PC-9 (cell line): ENCODE measurements around the gene ATXN2L. TPM values are rescaled to one million over a fixed set of nuclear protein-coding genes. Genes with fewer than 3 reads are reported as not detected.

Experiments used
- BruUV-seq: library from RNA; stranded (reverse); fragments of 400-500 nt; replicated peaks from 2 replicates; lab custom pipeline; 2021; lab: Mats Ljungman, UMichigan
- CTCF ChIA-PET: fragments of 300-600 bp; sonication (Branson Sonifier 250); formaldehyde crosslinking; loops from one replicate; lab custom pipeline; 2022; ENCODE audit warnings: antibody characterized with exemption; lab: Charles Lee
- POLR2A ChIA-PET: fragments of 300-600 bp; sonication (Branson Sonifier 250); formaldehyde crosslinking; loops from one replicate; lab custom pipeline; 2022; ENCODE audit warnings: antibody characterized with exemption; ENCODE audit not compliant: unreplicated experiment; lab: Charles Lee
- DNase-seq, 2 experiments: peaks; one replicate each; pipeline versions ENCODE4 v3.0.0 to v3.0.0-alpha.2; 2015 to 2022; ENCODE audit warnings: mixed read lengths in 1 of 2
- H2AFZ ChIP-seq: fragments of 200-600 bp; sonication (generic); 2 replicates; pipeline ENCODE4 v1.8.1; 2017; ENCODE audit warnings: antibody characterized with exemption
- H3F3A ChIP-seq: fragments of 200-600 bp; sonication (generic); 2 replicates; pipeline ENCODE4 v1.8.1; 2017; ENCODE audit warnings: antibody characterized with exemption, mild to moderate bottlenecking, low read depth; ENCODE audit not compliant: insufficient read depth
- H3K27ac ChIP-seq: fragments of 200-600 bp; sonication (generic); 2 replicates; pipeline ENCODE4 v1.6.1; 2016; ENCODE audit warnings: mixed run types
- H3K27me3 ChIP-seq: fragments of 200-600 bp; sonication (generic); 2 replicates; pipeline ENCODE4 v1.6.1; 2016; ENCODE audit warnings: low read depth, mixed run types; ENCODE audit not compliant: insufficient read depth
- H3K36me3 ChIP-seq: fragments of 200-600 bp; sonication (generic); 2 replicates; pipeline ENCODE4 v1.6.1; 2016; ENCODE audit warnings: low read depth, mixed run types
- H3K4me1 ChIP-seq: fragments of 200-600 bp; sonication (generic); replicated peaks from 2 replicates; pipeline ENCODE4 v1.6.1; 2016; ENCODE audit warnings: mixed run types; ENCODE audit not compliant: insufficient read depth
- H3K4me2 ChIP-seq: fragments of 200-600 bp; sonication (generic); 2 replicates; pipeline ENCODE4 v1.6.1; 2017; ENCODE audit warnings: mixed run types
- H3K4me3 ChIP-seq: fragments of 200-600 bp; sonication (generic); 2 replicates; pipeline ENCODE4 v1.6.1; 2016; ENCODE audit warnings: mixed run types
- H3K79me2 ChIP-seq: fragments of 200-600 bp; sonication (generic); 2 replicates; pipeline ENCODE4 v1.6.1; 2017; ENCODE audit warnings: low read depth, mixed run types
- H3K9me2 ChIP-seq: fragments of 200-600 bp; sonication (generic); 2 replicates; pipeline ENCODE4 v1.8.1; 2017; ENCODE audit warnings: mild to moderate bottlenecking; ENCODE audit not compliant: insufficient read depth
- H3K9me3 ChIP-seq: fragments of 200-600 bp; sonication (generic); 2 replicates; pipeline ENCODE4 v1.8.1; 2016; ENCODE audit warnings: low read depth; ENCODE audit not compliant: insufficient read depth
- H4K20me1 ChIP-seq: fragments of 200-600 bp; sonication (generic); 2 replicates; pipeline ENCODE4 v1.8.1; 2017; ENCODE audit not compliant: insufficient read depth
- EZH2 ChIP-seq: fragments of 200-600 bp; sonication (generic); IDR thresholded peaks from 2 replicates; pipeline ENCODE4 v1.8.0; 2017; ENCODE audit warnings: antibody characterized with exemption, low read depth
- intact Hi-C: fragments of 100-400 bp; cut with micrococcal nuclease; formaldehyde crosslinking; loops from one replicate; pipeline ENCODE4 v1.10.0; 2022; ENCODE audit not compliant: unreplicated experiment
- total RNA-seq: library from RNA; stranded (reverse); gene quantifications from 2 replicates; pipeline ENCODE4 v1.2.3, GENCODE V29; 2021
- TF ChIP-seq, protein P1 (sequence below): fragments of 200-600 bp; sonication (generic); conservative IDR thresholded peaks from 2 replicates; pipeline ENCODE4 v1.6.1; 2017; ENCODE audit warnings: mixed run types, antibody characterized with exemption, mild to moderate bottlenecking, moderate library complexity

ATXN2L gene
- total RNA-seq, 1 experiment from 2014 or later: 356 TPM

DNA sequence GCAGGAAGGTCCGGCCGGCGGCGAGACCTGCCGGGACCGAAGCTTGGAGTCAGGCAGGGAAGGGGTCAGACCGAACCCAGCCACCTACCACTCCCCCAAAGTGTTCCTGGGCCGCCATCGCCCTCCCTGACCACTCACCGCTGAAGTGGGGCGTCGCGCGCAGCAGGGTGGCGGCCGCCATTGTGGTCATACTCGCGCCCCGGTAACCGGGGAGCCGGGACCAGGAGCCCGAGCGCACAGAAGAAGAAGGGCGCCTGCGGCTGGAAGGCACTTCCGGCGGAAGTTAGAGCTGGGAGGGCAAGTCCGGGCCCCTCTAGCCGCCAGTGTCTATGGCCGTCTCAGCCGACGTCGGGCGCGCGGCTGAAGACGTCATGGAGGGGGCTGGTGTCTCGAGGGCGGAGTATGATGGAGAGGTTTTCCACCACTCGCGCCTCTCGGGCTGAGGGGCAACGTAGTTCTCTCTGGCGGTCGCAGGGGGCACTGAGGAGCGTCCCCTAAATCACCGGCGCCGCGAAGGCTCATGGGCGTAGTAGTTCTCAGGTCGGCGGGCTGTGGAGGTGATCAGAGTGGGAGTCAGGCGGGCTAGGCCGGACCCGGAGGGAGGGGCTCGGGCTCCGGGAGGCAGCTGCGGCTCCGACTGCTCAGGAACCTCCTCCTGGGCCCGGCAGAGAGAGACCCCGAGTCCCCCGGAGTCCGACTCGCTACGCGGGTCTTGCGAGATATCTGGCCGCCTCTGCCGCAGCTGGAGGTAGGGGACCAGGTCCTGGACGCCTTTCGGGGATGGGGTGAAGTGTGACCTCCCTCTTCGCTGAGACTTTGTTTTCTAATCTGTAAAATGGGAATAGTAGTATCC, 23.5 kb downstream of the ATXN2L start, which contains the start of gene TUFM:
TSS of gene TUFM (minus strand) at position 269 of the 853 bp plus-strand sequence. CDS start at position 190, 79 bp downstream.
- ChIA-PET POLR2A (interaction anchor here (0.6 to 2.5 kb wide), 6 partner anchors 13 to 1279 kb away, joined by 3 to 29 read pairs (median 4); partner anchors contain the start of genes ATXN2L, NFATC2IP and SH2B1), CTCF (interaction anchor here (0.9 to 1.0 kb wide), 2 partner anchors 25 to 99 kb away, joined by 3 to 5 read pairs; no protein-coding TSS in a partner anchor)
- peak; percentile 97 to 99 for DNase-seq
- Histone ChIP-seq H3K4me1 (peaks cover 8% of the 10 kb centered on the region), H3K4me2 (peak within 1 kb of the TSS; percentile 84), H4K20me1 (peaks cover 12% of the 10 kb centered on the region), H3K27ac (peak within 1 kb of the TSS; percentile 35), H3K79me2 (peaks cover 33% of the 10 kb centered on the region), H2AFZ (peak within 1 kb of the TSS; percentile 82), H3F3A (peaks cover 37% of the 10 kb centered on the region; the same call in 1 of the 2 replicates), H3K9me3 (no peaks in the 10 kb centered on the region), H3K4me3 (peak within 1 kb of the TSS; percentile 89), H3K27me3 (no peaks in the 10 kb centered on the region), H3K36me3 (peaks cover 20% of the 10 kb centered on the region; the same call in 1 of the 2 replicates), H3K9me2 (no peaks in the 10 kb centered on the region)
- no peak for TF ChIP-seq EZH2
- TF ChIP-seq, protein P1, sequence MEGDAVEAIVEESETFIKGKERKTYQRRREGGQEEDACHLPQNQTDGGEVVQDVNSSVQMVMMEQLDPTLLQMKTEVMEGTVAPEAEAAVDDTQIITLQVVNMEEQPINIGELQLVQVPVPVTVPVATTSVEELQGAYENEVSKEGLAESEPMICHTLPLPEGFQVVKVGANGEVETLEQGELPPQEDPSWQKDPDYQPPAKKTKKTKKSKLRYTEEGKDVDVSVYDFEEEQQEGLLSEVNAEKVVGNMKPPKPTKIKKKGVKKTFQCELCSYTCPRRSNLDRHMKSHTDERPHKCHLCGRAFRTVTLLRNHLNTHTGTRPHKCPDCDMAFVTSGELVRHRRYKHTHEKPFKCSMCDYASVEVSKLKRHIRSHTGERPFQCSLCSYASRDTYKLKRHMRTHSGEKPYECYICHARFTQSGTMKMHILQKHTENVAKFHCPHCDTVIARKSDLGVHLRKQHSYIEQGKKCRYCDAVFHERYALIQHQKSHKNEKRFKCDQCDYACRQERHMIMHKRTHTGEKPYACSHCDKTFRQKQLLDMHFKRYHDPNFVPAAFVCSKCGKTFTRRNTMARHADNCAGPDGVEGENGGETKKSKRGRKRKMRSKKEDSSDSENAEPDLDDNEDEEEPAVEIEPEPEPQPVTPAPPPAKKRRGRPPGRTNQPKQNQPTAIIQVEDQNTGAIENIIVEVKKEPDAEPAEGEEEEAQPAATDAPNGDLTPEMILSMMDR: peak; percentile 69
- no TSS peak for BruUV-seq
- intact Hi-C loops: loop anchor here (1.0 kb wide), 4 partner anchors 17 to 99 kb away; partner anchors contain the start of genes RABEP2 and SH2B1

DNA sequence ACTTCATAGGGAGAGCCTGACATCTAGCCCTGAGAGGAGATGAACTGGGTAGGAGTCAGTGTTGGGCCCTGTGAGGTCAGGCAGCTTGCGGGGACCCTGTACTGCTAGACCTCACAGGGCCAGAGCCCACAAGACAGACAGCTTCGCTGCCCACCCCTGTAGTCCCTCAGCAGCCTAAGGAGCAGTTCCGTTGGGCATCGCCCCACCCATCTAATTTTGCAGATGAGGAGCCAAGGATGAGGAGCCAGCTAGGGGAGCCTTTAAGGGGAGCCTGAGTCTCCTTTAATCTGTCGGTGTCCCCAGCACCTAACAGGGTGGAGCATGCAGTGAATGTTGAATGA, 24.1 kb downstream of the ATXN2L start:
- Histone ChIP-seq H3K27ac (no peak overlapping the region), H3K4me1 (peaks cover 8% of the 10 kb centered on the region), H3K4me3 (peak overlapping the region; percentile 89), H3K79me2 (peaks cover 33% of the 10 kb centered on the region), H3K27me3 (no peaks in the 10 kb centered on the region), H3K4me2 (peak overlapping the region; percentile 84), H2AFZ (peak overlapping the region; percentile 77), H3K9me2 (no peaks in the 10 kb centered on the region), H3F3A (peaks cover 31% of the 10 kb centered on the region; the same call in 1 of the 2 replicates), H3K36me3 (peaks cover 19% of the 10 kb centered on the region; the same call in 1 of the 2 replicates), H3K9me3 (no peaks in the 10 kb centered on the region), H4K20me1 (peaks cover 12% of the 10 kb centered on the region)
- CTCF ChIA-PET: no interaction called here
- POLR2A ChIA-PET: interaction anchor here (0.6 to 2.5 kb wide), 3 partner anchors 12 to 16 kb away, joined by 3 to 29 read pairs (median 17); partner anchors contain the start of gene SH2B1
- TSS peak; percentile 32 for BruUV-seq
- DNase-seq: no peak
- TF ChIP-seq, protein P1: no peak
- TF ChIP-seq EZH2: no peak
- intact Hi-C loops: loop anchor here (1.0 kb wide), 4 partner anchors 16 to 98 kb away; partner anchors contain the start of genes RABEP2 and SH2B1

DNA sequence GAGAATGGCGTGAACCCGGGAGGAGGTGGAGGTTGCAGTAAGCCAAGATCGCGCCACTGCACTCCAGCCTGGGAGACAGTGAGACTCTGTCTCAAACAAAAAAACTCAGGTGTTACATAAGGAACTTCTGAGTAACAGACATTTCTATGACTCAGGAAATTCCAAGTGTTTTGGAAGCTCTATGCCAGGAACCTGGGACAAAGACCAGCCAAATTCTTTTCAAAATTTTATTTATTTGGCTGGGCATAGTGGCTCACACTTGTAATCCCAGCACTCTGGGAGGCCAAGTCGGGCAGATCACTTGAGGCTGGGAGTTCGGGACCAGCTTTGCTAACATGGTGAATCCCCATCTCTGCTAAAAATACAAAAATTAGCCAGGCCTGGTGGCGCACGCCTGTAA, 35.6 kb downstream of the ATXN2L start:
- POLR2A ChIA-PET: interaction anchor here (0.6 to 1.8 kb wide), 3 partner anchors 11 to 16 kb away, joined by 3 to 17 read pairs (median 15); partner anchors contain the start of gene TUFM
- Histone ChIP-seq H3K79me2 (peaks cover 17% of the 10 kb centered on the region), H4K20me1 (no peaks in the 10 kb centered on the region), H3K4me3 (no peak overlapping the region), H3K27me3 (no peaks in the 10 kb centered on the region), H3K27ac (peak overlapping the region; percentile 76), H3K9me3 (no peaks in the 10 kb centered on the region), H2AFZ (no peak overlapping the region), H3K4me2 (peak overlapping the region; percentile 43), H3F3A (peaks cover 26% of the 10 kb centered on the region), H3K36me3 (no peaks in the 10 kb centered on the region), H3K9me2 (no peaks in the 10 kb centered on the region), H3K4me1 (peaks cover 23% of the 10 kb centered on the region)
- BruUV-seq: no TSS peak
- DNase-seq: peak; percentile 48 to 66
- CTCF ChIA-PET: interaction anchor here (0.5 kb wide), 1 partner anchor 597 kb away, joined by 3 read pairs; no protein-coding TSS in a partner anchor
- intact Hi-C loops: no loop called here
- TF ChIP-seq, protein P1: no peak
- TF ChIP-seq EZH2: no peak
